Left forelimb (tissue), 1 donor: Measurements from ENCODE around the gene PTGR3.
A peak's percentile ranks its signal among the peaks of the same experiment; 100 is the strongest.

ENCODE experiments used
- DNase-seq: peaks from one replicate; pipeline ENCODE4 v3.0.0-alpha.2; 2018; ENCODE audit warnings: low spot score

PTGR3 gene

DNA sequence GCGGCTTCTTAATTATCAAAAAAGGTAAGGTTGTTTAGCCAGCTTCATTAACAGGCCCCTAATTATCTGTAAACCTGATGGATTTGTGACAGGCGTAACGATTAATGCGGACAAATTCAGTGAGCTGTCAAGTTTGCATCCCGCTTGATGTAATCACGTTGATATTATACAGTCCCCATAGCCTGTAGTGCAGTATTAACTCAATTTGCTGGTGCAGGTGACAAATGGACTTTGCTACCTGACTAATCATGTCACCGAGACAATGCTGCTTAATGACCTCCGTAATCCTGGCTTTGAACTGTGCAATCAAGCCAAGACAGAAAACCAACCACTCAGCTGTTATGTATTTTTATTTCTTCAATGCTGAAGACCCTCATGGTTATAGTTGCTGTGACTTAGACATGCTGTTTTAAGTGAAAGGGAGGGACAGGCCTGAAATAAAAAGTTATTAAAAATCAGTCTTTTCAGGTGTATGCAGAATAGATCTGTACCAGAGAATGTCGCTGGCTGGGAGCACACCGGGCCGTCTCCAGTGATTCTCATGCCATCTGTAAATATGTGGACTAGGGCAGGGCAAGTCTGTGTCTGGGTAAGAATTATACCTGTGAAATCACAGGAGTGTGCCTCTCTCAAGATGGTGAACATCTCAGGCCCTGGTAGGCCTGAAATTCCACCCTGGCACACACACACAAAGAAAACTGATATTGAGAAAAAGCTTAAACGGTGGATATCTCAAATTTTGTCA is 6.0 kb upstream of the PTGR3 start:
- no peak for DNase-seq

DNA sequence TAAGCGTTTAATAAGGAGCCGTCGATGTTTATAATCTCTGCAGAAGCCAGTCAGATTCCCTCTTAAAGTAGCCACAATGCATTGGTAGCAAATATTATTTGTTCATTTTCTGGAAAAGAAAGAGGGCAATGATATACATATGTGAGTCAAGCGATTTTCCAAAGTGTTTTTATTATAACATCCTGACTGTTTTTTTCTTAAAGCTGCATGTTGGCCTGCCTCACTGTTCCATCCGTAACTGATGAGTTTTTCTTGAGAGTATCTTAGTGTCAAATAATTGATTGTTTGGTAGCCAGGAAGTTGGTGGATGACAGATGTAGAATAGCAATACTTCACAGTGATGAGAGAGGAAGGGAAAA is 5.4 kb upstream of the PTGR3 start:
- DNase-seq, result no peak

DNA sequence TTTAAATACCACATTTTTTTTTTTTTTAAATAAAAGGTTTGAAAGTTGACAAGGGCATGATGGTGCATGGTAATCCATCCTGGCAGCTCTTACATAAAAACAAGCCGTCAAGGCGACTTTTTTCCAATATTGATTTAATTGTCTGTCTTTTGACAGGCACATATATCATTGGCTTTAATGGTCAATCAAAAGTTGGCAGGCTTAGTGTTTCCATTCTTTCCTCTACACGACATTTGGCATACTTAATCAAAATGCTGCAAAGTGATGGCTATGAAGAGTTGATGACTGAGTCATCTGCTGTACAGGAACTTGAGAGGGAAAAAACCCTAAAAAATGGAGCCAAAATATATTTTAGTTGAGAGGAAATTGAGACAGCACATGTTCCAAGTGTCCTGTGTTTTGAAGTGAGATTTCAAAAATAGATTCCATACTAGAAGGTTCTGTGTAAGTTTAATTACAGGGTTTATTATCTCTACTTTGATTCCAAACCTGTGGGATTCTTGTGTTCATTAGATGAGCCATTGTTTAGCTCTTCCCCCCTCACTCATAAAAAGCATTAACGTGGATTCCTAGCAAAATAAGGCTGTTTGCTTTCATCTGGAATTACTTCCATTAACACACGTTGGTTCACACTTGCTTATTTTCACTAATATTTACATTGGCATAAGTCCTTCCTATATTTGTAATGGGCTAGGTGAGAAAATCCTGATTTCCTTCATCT is 4.8 kb upstream of the PTGR3 start:
- no peak for DNase-seq

DNA sequence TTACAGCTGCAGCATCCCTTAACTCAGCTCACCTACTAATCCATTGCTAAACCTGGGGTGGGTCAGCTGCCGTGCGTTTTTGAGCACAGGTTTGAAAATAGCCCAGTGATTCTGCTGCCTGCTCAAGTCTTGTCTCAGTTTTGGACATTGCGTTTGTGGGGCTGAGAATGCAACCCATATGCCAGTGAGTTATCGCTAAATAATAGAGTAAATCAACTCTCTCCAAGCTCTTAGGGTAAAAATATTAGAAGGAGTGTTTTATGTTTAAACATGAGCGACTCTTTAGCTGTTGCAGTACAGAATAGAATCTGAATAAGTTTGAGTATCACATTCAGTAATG is 3.8 kb upstream of the PTGR3 start:
- no peak for DNase-seq

DNA sequence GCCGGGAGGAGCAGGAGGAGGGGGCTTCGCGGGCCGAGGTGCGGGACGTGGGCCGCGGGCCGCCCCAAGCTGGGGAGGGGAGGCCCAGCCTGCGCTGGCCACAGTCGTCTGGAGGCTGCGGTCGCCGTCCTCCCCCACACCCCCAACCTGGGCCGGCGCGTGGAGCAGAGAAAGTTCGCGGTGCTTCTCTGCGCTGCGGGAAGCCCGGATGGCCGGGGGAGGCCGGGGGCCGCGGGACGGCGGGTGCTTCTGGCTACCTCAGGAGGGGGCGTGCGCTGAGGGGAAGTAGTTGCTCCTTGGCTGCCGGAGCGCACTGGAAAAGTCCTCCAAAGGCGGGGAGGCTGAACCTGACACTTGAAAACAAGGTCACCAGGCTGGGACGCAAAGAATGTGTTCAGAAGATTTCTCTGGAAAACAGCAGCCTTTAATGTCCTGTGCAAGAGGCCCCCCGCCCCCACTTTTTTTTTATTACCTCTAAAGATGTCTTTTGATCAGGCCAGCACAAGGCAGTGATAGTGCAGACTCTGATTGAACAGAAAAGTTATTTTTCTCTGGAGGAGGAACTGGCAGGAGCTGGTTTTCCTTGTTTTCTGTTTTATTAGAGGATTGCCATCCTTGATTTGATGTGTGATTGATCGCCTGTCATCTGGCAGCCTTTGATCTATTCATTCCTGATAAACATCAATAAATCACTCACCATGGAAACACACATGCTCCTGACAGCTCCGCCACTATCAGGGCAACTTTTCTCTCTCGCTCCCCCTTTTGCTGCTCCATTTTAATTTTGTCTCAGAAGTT is 3.2 kb upstream of the PTGR3 start:
- no peak for DNase-seq

DNA sequence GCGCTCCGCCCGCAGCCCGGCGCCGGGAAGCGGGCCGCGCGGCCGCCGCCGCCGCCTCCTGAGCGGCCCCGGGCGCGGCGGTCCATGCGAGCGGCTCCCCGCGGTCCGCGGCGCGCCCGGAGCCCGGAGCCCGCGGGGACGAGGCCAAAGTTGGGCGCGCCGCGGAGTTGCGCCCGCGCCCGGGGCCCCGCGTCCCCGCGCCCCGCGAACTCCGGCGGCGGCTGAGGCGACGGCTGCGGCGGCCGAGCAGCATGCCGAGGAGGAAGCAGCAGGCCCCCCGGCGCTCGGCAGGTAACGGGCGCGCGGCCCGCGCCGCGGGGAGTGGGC is 2.6 kb upstream of the PTGR3 start:
- DNase-seq, result no peak

DNA sequence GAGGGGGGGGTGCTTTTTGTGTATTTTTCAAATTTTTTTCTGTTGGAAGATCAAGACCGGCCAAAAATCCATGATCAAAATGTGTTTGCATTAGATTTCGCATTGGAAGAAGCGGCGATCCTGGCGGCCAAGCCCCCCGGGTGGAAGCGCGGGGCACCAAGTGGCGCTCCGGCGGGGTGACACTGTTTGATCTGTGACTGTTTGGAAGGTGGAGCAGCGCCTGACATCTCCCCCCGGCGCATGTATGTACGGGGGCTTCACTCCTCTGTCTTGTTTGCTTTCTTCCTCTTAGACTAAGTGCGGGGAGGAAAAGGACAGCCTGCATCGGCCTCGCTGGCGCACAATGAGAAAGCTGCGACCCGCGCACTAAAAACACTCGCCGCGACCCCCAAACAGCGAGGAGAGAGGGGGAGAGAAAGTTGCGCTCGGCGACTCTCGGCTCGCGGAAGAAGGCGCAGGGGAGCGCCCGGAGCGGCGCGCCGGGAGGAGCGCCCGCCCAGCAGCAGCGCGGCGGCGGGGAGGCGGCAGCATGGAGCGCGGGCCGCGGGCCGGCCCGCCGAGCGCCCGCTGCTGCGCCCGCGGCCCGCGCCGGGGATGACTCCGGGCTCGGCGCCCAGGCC is 2.2 kb upstream of the PTGR3 start:
- DNase-seq, result no peak

DNA sequence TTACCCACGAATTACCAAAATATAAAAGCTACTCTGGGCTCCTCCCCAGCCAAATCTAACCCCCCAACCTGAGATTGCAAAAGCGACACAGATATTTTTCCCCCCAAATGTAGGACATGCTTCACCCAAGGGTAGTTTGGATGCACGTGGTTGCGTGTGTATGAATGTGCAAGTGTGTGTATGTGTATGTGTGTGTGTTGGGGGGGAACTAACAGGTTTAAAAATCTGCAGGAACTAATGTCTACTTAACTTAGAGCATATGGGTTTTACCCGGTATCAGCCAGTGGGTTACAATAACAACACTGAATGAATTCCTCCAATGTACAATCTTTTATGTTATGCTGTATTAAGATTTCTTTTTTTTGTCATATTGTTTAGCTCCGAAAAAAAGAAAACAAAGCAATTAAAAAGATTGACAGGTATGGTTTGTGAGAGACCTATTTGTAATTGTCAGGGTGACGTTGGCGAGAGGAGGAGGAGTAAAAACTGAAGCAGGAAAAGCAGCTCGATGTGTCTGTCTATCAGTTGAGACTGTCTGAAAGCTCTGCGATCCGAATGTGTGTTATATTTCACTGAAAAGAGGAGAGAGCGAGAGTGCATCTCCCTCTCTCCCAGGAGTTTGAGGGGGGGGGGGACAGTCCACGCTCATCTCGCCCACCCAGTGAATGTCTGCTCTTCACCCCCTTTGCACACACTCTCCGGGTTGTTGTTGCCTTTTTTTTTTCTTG is 1.5 kb upstream of the PTGR3 start, which contains the start of gene TSHZ1:
TSS of gene TSHZ1 (plus strand) at position 524 of the 728 bp plus-strand sequence. CDS start 1,080 bp downstream, outside the sequence.
- no peak for DNase-seq

DNA sequence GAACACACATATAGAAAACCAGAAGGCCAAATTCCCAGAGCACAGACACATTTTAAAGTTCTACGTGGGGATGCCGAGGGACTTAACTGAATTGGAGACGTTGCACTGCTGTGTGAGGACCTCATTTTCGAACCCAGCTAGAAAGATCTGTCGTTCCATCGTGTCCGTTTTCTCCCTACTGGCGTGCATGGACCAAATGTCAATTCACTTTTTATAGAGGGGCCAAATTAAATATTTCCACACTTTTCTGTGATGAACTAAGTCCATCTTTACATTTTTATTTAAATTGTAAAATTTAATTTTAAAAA is 966 bp upstream of the PTGR3 start:
- no peak for DNase-seq

DNA sequence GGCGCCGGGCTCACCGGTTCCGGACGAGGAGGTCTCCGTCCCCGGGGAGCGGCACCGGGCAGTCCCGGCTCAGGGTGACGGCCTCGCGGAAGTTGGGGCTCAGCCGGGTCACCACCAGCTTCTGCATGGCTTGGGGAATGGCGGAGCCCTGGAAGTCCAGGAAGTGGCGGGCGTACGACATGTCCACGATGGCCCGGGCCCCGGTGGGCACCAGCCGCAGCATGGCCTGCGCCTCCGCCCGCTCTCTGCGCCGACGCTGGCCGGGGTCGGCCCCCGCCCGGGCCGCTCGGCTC is 157 bp downstream of the PTGR3 start:
- no peak for DNase-seq

DNA sequence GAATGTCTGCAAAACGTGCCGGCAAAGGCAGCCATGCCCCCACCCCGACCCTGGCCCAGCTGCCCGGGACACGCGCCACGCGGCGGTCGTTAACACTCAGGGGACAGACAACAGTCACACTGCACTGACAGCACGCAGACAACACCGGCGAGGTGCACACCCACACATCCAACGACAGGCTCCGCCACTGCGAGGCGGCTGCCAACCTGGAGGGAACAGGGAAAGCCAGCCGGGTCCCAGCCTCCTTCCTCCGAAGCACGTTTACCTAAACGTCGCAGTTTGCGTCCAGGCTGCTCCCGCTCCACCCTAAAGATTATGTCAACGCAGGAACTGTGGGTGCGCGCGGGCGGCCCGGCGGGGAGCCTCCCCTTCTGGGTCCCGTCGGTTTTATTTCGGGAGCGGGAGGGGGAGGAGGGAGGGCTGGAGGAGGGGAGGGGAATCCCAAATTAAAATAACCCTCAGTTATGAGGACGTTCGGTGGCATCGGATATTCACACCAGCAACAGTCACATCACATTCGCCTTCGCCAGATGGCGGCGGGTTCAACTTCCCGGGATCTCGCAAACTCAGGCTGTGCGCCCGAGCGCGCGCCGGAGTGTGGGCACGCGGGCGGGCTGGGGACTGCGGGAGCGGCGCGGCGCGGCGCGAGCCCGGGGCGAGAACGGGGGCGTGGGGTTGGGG is 644 bp downstream of the PTGR3 start:
- peak; percentile 78 for DNase-seq

DNA sequence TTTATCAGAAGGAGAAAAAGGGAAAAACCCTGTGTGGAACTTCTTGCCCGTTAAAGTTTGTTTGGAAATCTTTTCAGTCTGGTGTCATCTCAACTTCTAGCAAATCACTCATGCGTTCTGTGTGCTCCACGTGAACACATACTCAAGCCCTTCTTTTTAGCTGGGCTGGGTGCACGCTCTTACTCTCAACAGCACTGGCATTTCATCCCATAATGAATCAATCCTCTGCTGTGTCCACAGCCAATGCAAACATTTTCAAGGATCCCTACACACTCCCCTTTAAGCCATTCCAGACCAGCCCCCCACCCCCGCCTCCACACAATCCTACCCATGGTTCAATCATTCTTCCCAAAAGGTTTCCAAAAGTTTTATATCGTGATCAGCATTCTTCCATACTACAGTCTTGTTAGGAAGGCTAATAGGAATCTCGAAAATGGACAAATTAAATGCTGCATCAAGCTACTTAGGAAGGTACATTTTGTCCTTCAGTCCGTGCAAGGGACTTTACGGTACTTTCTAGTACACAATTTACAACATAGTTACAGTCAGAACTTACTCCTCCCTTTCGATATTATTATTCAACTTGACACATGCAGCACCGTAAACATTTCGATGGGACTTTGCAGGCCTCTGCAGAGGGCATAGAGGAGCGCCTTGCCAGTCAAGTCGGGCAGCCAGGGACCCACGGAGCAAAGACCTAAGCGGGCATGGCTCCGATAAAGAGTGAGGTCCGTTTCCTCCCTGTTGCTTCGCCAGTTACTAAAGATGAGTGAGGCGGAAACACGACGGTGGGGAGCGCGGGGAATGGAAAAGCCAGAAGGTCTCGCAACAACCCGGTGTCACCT is 1.4 kb downstream of the PTGR3 start:
- DNase-seq, result no peak

DNA sequence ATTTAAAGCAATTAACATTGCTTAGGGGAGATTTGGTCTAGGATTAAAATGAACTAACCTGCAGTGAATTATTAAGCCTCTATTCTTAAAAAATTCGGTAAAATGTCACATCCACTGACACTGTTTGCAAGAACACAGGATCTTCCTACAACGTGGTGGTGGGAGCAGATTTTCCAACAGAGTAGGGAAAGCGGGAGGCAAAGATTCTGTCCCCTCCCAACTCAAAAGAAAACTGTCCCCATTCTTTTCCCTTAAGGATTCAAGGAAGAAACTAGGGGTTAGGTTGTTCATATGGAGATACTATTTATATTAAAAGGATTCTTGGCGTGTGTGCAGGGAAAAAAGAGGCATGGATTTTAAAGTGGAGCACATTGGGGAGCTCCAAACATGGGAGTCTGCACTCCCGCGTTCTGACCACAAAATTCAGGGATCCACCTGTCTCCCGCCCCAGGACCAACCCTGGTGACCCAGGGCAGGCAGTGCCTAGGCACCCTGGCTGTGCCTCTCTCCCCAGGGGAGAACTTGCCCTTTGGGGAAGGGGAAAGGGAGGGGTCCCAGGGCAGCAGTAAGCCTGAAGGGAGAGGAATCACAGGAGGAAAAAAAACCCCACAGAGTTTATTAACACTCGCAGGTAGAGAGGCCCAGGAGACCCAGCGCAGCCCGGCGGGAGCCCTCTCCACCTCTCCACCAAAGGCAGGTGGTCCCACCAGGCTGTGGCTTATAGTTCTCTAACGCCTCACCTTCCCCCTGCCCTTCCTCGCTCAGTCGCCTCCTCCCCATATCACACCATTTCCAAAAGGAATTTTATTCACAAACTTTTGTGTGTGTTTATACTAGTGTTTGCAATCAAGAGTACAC is 2.3 kb downstream of the PTGR3 start:
- no peak for DNase-seq

DNA sequence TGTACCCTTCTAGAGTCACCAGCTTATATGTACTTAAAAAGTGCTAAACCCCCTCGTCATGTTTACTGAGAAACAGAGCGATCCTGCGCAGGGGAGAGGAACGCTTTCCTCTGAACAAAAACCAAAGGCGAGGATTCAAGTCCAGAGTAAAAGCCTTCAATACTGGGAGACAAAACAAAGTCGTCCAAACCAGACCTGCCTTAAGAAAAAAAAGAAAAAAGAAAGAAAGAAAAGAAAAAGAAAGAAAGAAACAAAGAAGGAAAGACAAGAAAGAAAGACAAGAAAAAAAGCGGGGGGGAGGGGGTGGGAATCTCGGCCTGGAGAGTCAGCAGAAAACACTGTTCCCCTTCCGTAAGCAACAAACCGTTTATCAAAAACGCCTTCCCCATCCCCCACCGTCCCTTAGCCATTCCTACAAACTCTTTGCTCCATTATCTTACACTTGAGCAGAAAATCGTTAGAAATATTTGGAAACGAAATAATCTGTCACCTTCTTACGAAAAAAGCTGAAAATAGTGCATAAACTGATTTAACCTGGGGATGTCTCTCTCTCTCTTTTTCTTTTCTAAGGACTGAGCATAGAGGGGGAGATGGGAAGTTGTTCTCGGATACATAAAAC is 3.3 kb downstream of the PTGR3 start:
- DNase-seq, result no peak

DNA sequence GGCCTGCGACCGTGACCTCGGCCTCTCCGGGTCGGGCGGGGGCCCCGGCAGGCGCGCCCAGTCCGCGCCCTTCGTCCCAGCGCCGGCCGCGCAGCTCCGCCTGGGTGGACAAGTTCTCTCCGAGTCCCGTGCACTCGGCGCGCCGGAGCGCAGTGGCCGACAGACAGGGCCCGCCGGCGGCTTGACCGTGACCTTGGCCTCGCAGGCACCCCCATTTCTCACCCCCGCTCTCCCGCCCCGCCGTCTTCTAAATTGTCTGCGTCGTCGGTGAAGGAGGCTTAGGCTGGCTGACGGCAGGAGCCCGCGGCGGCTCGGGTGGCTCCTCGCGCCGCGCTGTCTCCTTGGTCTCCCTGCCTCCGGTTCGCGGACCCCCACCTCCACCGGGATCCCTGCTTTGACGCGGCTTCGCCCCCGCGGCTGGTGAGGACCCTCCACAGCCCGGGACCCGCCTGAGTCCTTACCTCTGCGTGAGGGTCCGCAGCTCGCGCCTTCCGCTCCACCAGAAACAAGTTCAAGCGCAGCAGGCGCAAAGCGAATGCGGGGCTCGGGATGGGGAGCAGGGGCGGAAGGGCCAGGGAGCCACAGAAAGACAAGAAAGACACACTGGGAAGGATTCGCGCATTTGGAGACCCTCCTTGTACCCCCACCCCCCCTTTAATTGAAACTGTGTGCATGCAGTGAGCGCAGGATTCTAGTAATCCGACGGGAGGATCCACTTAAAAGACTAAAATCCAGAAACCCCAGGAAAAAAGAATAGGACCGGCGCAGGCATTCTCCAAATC is 4.0 kb downstream of the PTGR3 start:
- DNase-seq, result no peak

DNA sequence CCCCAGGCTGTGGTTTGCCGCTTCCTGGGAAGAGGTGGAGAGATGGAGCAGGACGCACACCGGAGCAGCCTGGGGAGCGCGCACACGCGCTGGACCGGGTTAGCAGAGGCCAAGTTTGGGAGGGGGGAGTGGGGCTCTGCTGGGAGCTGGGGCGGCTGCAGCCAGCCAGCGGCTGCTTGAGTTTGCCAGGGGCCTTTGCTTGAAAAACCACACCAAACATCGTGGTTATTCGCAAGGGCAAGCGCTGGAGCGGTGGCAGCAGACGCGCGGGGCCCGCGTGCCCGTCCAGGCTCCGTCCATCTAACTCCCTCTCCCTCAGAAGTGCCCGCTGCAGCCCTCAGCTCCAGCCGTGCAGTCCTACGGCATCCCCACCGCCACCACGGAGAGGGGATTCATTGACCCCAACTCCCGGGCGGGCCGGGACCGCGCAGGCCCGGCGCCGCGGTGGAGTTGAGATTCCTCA is 4.6 kb downstream of the PTGR3 start:
- DNase-seq, result no peak

DNA sequence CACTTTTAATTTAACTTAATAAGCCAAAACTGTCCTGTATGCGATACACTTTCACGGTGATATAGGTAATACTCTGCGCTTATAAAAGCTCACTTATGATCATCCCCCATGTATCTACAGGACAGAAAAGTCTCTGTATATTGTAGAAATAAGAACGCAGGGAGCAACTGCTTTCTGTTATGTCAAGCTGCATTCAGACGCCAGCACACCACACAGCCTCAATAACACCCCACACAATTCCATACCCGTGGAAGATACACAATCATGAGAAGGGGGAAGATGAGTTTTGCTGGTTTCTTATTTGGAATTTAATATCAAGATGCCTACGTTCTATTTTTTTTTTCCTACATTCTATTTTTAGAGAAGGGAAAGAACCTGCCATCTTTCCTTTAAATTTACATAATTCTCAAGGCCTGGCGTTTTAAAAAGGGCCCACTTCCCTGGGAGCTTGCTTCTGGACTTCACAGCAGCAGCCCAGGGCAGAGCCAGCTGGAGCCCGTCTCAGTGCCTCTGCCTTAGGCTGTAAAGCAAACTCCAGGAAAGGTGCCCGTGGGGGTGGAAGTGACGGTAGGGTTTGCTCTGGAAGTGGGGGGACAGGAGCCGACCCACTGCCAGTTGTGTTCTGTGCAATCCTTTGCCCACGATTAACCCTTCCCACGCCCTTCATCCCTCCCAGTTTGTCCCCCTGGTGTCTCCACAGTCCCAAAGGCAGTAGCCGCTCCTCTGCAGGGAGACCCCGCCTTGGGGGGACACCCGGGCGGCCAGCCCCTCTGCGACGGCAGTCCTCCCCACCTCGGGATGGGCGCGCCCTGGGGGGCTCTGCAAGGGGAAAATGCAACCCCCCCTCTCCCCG is 5.3 kb downstream of the PTGR3 start:
- DNase-seq, result no peak
